ENCODE results near the gene TMEM258. TPM values are rescaled to one million over a fixed set of nuclear protein-coding genes. Genes with fewer than 3 reads are reported as not detected.

Gene TMEM258
- polyA plus RNA-seq, 2 of the 4 experiments (the other 2 are of a cell fraction): 257 to 280 TPM

- no peak for FAIRE-seq
- DNase-seq (ENCODE audit: low read depth in 1 of 2, low spot score in 1 of 2): no peak
- peak in 1 of 2 experiments; percentile 18; a peak in 3 of 6 replicates for ATAC-seq
- POLR2A ChIA-PET: no interaction called here
- H3K9me3 ChIP-seq: no peaks in the 10 kb centered on the region
- 92% methylated on average over 12 of the region's 12 CpGs for WGBS (ENCODE audit: missing lambda C conversion rate)
- CTCF ChIA-PET: interaction anchor here (0.8 to 1.6 kb wide), 4 partner anchors 17 to 276 kb away, joined by 3 to 4 read pairs (median 3); partner anchors contain the start of gene FADS1
- no peak for TF ChIP-seq HOXB13 (CRISPR knock-in tag; IDR thresholded peaks at IDR 0.05; ENCODE audit: low read depth)
- no peak for TF ChIP-seq TFCP2L1 (CRISPR knock-in tag; IDR thresholded peaks at IDR 0.05)
- no peak for TF ChIP-seq ESRRA (IDR thresholded peaks at IDR 0.05; ENCODE audit: borderline replicate concordance, low read length)
- no peak for TF ChIP-seq HDAC2 (IDR thresholded peaks at IDR 0.05)
- no peak for TF ChIP-seq RARB (CRISPR knock-in tag; IDR thresholded peaks at IDR 0.05)
- no peak for TF ChIP-seq CEBPB (IDR thresholded peaks at IDR 0.05)
- no peak for TF ChIP-seq NR3C1 (IDR thresholded peaks at IDR 0.05)
- H3K4me1 ChIP-seq: peaks cover 68% of the 10 kb centered on the region
- peak overlapping the region in 1 of 2 experiments; percentile 62; a peak in 2 of 6 replicates for H3K27ac ChIP-seq
- H3K4me2 ChIP-seq: peak overlapping the region; percentile 41; the same call in 1 of the 3 replicates
- H3K4me3 ChIP-seq: no peak overlapping the region
Observed at GRCh38 chr11:61833926-61834277, 41.5 kb upstream of the TMEM258 start.

- FAIRE-seq: no peak
- H3K27ac ChIP-seq: no peak overlapping the region
- WGBS (ENCODE audit: missing lambda C conversion rate): 93% methylated on average over 11 of the region's 11 CpGs
- peaks cover 68% of the 10 kb centered on the region for H3K4me1 ChIP-seq
- no peaks in the 10 kb centered on the region for H3K9me3 ChIP-seq
- no peak overlapping the region; the same call in 2 of the 3 replicates for H3K4me2 ChIP-seq
- ChIA-PET CTCF (interaction anchor here (1.5 to 1.6 kb wide), 2 partner anchors 16 to 276 kb away, joined by 3 to 4 read pairs; partner anchors contain the start of gene FADS1), POLR2A (interaction anchor here (0.6 kb wide), 1 partner anchor 278 kb away, joined by 3 read pairs; no protein-coding TSS in a partner anchor)
- H3K4me3 ChIP-seq: no peak overlapping the region
- ATAC-seq: no peak
- TF ChIP-seq HOXB5 (CRISPR knock-in tag; IDR thresholded peaks at IDR 0.05) (no peak), CBX8 (IDR thresholded peaks at IDR 0.05) (no peak), HEYL (CRISPR knock-in tag; IDR thresholded peaks at IDR 0.05) (no peak), HOXB13 (CRISPR knock-in tag; IDR thresholded peaks at IDR 0.05; ENCODE audit: low read depth) (no peak), REST (IDR thresholded peaks at IDR 0.05) (no peak), HOXA7 (CRISPR knock-in tag; IDR thresholded peaks at IDR 0.05) (no peak), FOSB (CRISPR knock-in tag; IDR thresholded peaks at IDR 0.05) (no peak), ZNF302 (CRISPR knock-in tag; IDR thresholded peaks at IDR 0.05) (no peak), RFX5 (IDR thresholded peaks at IDR 0.05) (no peak), KDM5A (IDR thresholded peaks at IDR 0.05) (no peak), USF2 (IDR thresholded peaks at IDR 0.05) (no peak), EHF (CRISPR knock-in tag; IDR thresholded peaks at IDR 0.05) (no peak), CHD4 (IDR thresholded peaks at IDR 0.05; ENCODE audit: borderline replicate concordance) (no peak), HMGXB4 (CRISPR knock-in tag; IDR thresholded peaks at IDR 0.05; ENCODE audit: borderline replicate concordance) (no peak), FOXS1 (CRISPR knock-in tag; IDR thresholded peaks at IDR 0.05) (no peak)
- DNase-seq (ENCODE audit: low read depth in 1 of 2, low spot score in 1 of 2): no peak
Observed at GRCh38 chr11:61833471-61833870, 41.1 kb upstream of the TMEM258 start.

Measured in A549 (cell line).